ENCODE data around the gene MAPKAP1.

The MAPKAP1 gene

GRCh38 chr9:125551781-125552180 is 155.2 kb downstream of the MAPKAP1 start:
- no peak overlapping the region for H3K27ac ChIP-seq (replicated peaks)
- TF ChIP-seq REST (IDR thresholded peaks at IDR 0.05; ENCODE audit: insufficient replicate concordance, low read depth) (no peak), POLR2AphosphoS5 (IDR thresholded peaks at IDR 0.05; ENCODE audit: low read depth) (no peak), SPI1 (IDR thresholded peaks at IDR 0.05; ENCODE audit: borderline replicate concordance, low read depth) (no peak)
- no peak for DNase-seq (ENCODE audit: low read depth in 1 of 2, low spot score in 1 of 2)
- H3K4me3 ChIP-seq (replicated peaks; ENCODE audit: insufficient read depth, low read length), result no peak overlapping the region
- H3K27me3 ChIP-seq (ENCODE audit: insufficient read depth, poor library complexity, severe bottlenecking), result no peaks in the 10 kb centered on the region

- Histone ChIP-seq H3K4me3 (replicated peaks; ENCODE audit: insufficient read depth, low read length) (no peak overlapping the region), H3K27me3 (ENCODE audit: insufficient read depth, poor library complexity, severe bottlenecking) (no peaks in the 10 kb centered on the region), H3K27ac (replicated peaks) (no peak overlapping the region)
- DNase-seq (ENCODE audit: low read depth in 1 of 2, low spot score in 1 of 2), result no peak
- TF ChIP-seq GABPA (IDR thresholded peaks at IDR 0.05; ENCODE audit: low read depth) (no peak), REST (IDR thresholded peaks at IDR 0.05; ENCODE audit: insufficient replicate concordance, low read depth) (no peak), CTCF (IDR thresholded peaks at IDR 0.05; ENCODE audit: insufficient read depth, low read length) (no peak), POLR2AphosphoS5 (IDR thresholded peaks at IDR 0.05; ENCODE audit: low read depth) (no peak), SPI1 (IDR thresholded peaks at IDR 0.05; ENCODE audit: borderline replicate concordance, low read depth) (no peak)
Measured at GRCh38 chr9:125549891-125550885, 156.8 kb downstream of the MAPKAP1 start.

- H3K27me3 ChIP-seq (ENCODE audit: insufficient read depth, poor library complexity, severe bottlenecking), result no peaks in the 10 kb centered on the region
- no peak overlapping the region for H3K4me3 ChIP-seq (replicated peaks; ENCODE audit: insufficient read depth, low read length)
- TF ChIP-seq GABPA (IDR thresholded peaks at IDR 0.05; ENCODE audit: low read depth) (no peak), SPI1 (IDR thresholded peaks at IDR 0.05; ENCODE audit: borderline replicate concordance, low read depth) (no peak), POLR2AphosphoS5 (IDR thresholded peaks at IDR 0.05; ENCODE audit: low read depth) (no peak), CTCF (IDR thresholded peaks at IDR 0.05; ENCODE audit: insufficient read depth, low read length) (no peak), REST (IDR thresholded peaks at IDR 0.05; ENCODE audit: insufficient replicate concordance, low read depth) (no peak)
- no peak for DNase-seq (ENCODE audit: low read depth in 1 of 2, low spot score in 1 of 2)
- H3K27ac ChIP-seq (replicated peaks), result no peak overlapping the region
Measured at GRCh38 chr9:125549465-125549871, 157.5 kb downstream of the MAPKAP1 start.

Measured in HL-60 (cell line).